ENCODE results near the gene B3GALT5. TPM values are rescaled to one million over a fixed set of nuclear protein-coding genes. Genes with fewer than 3 reads are reported as not detected.

The B3GALT5 gene
- polyA plus RNA-seq, 2 of the 4 experiments (the other 2 are of a cell fraction): 0.39 to 0.52 TPM

- no peak overlapping the region for H3K4me2 ChIP-seq
- ATAC-seq (no peak), DNase-seq (ENCODE audit: low read depth in 1 of 2, low spot score in 1 of 2) (no peak), FAIRE-seq (no peak)
- WGBS (ENCODE audit: missing lambda C conversion rate): 88% methylated on average over 31 of the region's 47 CpGs
- no peaks in the 10 kb centered on the region for H3K9me3 ChIP-seq
- peaks cover 10% of the 10 kb centered on the region; the same call in 2 of the 3 replicates for H3K4me1 ChIP-seq
- no peak overlapping the region for H3K4me3 ChIP-seq
- H3K27ac ChIP-seq: no peak overlapping the region
- ChIA-PET POLR2A (no interaction called here), CTCF (no interaction called here)
- TF ChIP-seq RFX5 (IDR thresholded peaks at IDR 0.05) (no peak), SMC3 (IDR thresholded peaks at IDR 0.05) (no peak), ESRRA (IDR thresholded peaks at IDR 0.05; ENCODE audit: borderline replicate concordance, low read length) (no peak), CHD2 (IDR thresholded peaks at IDR 0.05; ENCODE audit: low read length, partially characterized antibody) (no peak), KDM1A (IDR thresholded peaks at IDR 0.05; ENCODE audit: low read depth) (no peak), ZNF302 (CRISPR knock-in tag; IDR thresholded peaks at IDR 0.05) (no peak), SREBF2 (IDR thresholded peaks at IDR 0.05) (no peak), ZFP36 (IDR thresholded peaks at IDR 0.05; ENCODE audit: borderline replicate concordance, partially characterized antibody) (no peak), HOXB13 (CRISPR knock-in tag; IDR thresholded peaks at IDR 0.05; ENCODE audit: low read depth) (no peak), CBX8 (IDR thresholded peaks at IDR 0.05) (no peak), HES2 (IDR thresholded peaks at IDR 0.05) (no peak), E2F6 (IDR thresholded peaks at IDR 0.05; ENCODE audit: borderline replicate concordance, low read depth) (no peak), CHD4 (IDR thresholded peaks at IDR 0.05; ENCODE audit: borderline replicate concordance) (no peak), ZC3H11A (IDR thresholded peaks at IDR 0.05) (no peak), KDM5A (IDR thresholded peaks at IDR 0.05) (no peak), RCOR1 (IDR thresholded peaks at IDR 0.05; ENCODE audit: low read depth, low read length) (no peak), MYC (IDR thresholded peaks at IDR 0.05; ENCODE audit: borderline replicate concordance, low read length) (no peak)
- TF ChIP-seq, protein P1, sequence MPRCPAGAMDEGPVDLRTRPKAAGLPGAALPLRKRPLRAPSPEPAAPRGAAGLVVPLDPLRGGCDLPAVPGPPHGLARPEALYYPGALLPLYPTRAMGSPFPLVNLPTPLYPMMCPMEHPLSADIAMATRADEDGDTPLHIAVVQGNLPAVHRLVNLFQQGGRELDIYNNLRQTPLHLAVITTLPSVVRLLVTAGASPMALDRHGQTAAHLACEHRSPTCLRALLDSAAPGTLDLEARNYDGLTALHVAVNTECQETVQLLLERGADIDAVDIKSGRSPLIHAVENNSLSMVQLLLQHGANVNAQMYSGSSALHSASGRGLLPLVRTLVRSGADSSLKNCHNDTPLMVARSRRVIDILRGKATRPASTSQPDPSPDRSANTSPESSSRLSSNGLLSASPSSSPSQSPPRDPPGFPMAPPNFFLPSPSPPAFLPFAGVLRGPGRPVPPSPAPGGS (IDR thresholded peaks at IDR 0.05): no peak
Observed at GRCh38 chr21:39613041-39613934, 548 bp downstream of the B3GALT5 start.

GRCh38 chr21:39616211-39616772 lies 3.6 kb downstream of the B3GALT5 start:
- H3K4me3 ChIP-seq: no peak overlapping the region
- no peaks in the 10 kb centered on the region; the same call in 2 of the 3 replicates for H3K9me3 ChIP-seq
- no peak for FAIRE-seq
- POLR2A ChIA-PET: no interaction called here
- no peaks in the 10 kb centered on the region; the same call in 2 of the 3 replicates for H3K4me1 ChIP-seq
- H3K27ac ChIP-seq: no peak overlapping the region
- H3K4me2 ChIP-seq: peak overlapping the region; percentile 28; the same call in 1 of the 3 replicates
- CTCF ChIA-PET: interaction anchor here (1.1 to 1.2 kb wide), 2 partner anchors 14 to 98 kb away, joined by 3 read pairs; no protein-coding TSS in a partner anchor
- DNase-seq (ENCODE audit: low read depth in 1 of 2, low spot score in 1 of 2): no peak
- TF ChIP-seq NR3C1 (IDR thresholded peaks at IDR 0.05) (no peak), EP300 (IDR thresholded peaks at IDR 0.05) (no peak), CBX8 (IDR thresholded peaks at IDR 0.05) (no peak), RCOR1 (IDR thresholded peaks at IDR 0.05; ENCODE audit: low read depth, low read length) (no peak), FOXS1 (CRISPR knock-in tag; IDR thresholded peaks at IDR 0.05) (no peak), HEYL (CRISPR knock-in tag; IDR thresholded peaks at IDR 0.05) (no peak), POLR2AphosphoS2 (conservative IDR thresholded peaks at IDR 0.05; ENCODE audit: low read length) (no peak), SMC3 (IDR thresholded peaks at IDR 0.05) (no peak), PBX3 (IDR thresholded peaks at IDR 0.05) (no peak), ZFP36 (IDR thresholded peaks at IDR 0.05; ENCODE audit: borderline replicate concordance, partially characterized antibody) (no peak), MYC (IDR thresholded peaks at IDR 0.05; ENCODE audit: borderline replicate concordance, low read length) (no peak), TFCP2L1 (CRISPR knock-in tag; IDR thresholded peaks at IDR 0.05) (no peak), NFE2L2 (conservative IDR thresholded peaks at IDR 0.05; ENCODE audit: low read length) (no peak), SREBF2 (IDR thresholded peaks at IDR 0.05) (no peak), KDM1A (IDR thresholded peaks at IDR 0.05; ENCODE audit: low read depth) (no peak), EHMT2 (IDR thresholded peaks at IDR 0.05; ENCODE audit: low read depth) (no peak), E2F6 (IDR thresholded peaks at IDR 0.05; ENCODE audit: borderline replicate concordance, low read depth) (no peak), TP53 (CRISPR knock-in tag; IDR thresholded peaks at IDR 0.05) (no peak)
- TF ChIP-seq, protein P2, sequence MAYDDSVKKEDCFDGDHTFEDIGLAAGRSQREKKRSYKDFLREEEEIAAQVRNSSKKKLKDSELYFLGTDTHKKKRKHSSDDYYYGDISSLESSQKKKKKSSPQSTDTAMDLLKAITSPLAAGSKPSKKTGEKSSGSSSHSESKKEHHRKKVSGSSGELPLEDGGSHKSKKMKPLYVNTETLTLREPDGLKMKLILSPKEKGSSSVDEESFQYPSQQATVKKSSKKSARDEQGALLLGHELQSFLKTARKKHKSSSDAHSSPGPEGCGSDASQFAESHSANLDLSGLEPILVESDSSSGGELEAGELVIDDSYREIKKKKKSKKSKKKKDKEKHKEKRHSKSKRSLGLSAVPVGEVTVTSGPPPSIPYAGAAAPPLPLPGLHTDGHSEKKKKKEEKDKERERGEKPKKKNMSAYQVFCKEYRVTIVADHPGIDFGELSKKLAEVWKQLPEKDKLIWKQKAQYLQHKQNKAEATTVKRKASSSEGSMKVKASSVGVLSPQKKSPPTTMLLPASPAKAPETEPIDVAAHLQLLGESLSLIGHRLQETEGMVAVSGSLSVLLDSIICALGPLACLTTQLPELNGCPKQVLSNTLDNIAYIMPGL (CRISPR knock-in tag; IDR thresholded peaks at IDR 0.05; ENCODE audit: borderline replicate concordance): no peak
- no peak for ATAC-seq
- 22% methylated on average over 5 of the region's 5 CpGs for WGBS (ENCODE audit: missing lambda C conversion rate)
